ENCODE results near the gene CR1. TPM values are rescaled to one million over a fixed set of nuclear protein-coding genes. Genes with fewer than 3 reads are reported as not detected.
"Not testable (repeated sequence)": the region's sequence is repeated elsewhere in the genome, so short reads cannot be mapped to it uniquely, and the experiment has no call there.

The CR1 gene
- total and polyA plus RNA-seq, 8 donors = 0.44 to 8.0 (median 1.4) TPM

GRCh38 chr1:207565546-207566468 is 69.8 kb downstream of the CR1 start:
- Histone ChIP-seq H3K4me3 (no peak overlapping the region), H3K27me3 (no peaks in the 10 kb centered on the region), H3K36me3 (no peaks in the 10 kb centered on the region), H3K9me3 (no peaks in the 10 kb centered on the region), H3K4me1 (no peaks in the 10 kb centered on the region), H3K27ac (no peak overlapping the region)
- no peak for TF ChIP-seq EP300 (IDR thresholded peaks at IDR 0.05)
- no peak for TF ChIP-seq CTCF (IDR thresholded peaks at IDR 0.05)
- no peak for TF ChIP-seq POLR2AphosphoS5 (IDR thresholded peaks at IDR 0.05)
- TF ChIP-seq POLR2A (IDR thresholded peaks at IDR 0.05) = no peak
- intact Hi-C loops (cut with DNase I; ENCODE audit: low total_unique reads) = no loop called here
- DNase-seq = peak in 1 of 2 donors; percentile 21
- WGBS, 5 donors = 54 to 65% (median 62%) methylated on average over 4 of the region's 4 CpGs

- H3K9me3 ChIP-seq; H3K27ac ChIP-seq; H3K4me3 ChIP-seq; H3K4me1 ChIP-seq; H3K36me3 ChIP-seq; DNase-seq; intact Hi-C loops (cut with DNase I; ENCODE audit: low total_unique reads); H3K27me3 ChIP-seq: not testable (repeated sequence)
- no CpG with 5 or more reads among the region's 5 CpGs for WGBS, 5 donors
These were observed 76.0 kb downstream of the CR1 start for GRCh38 chr1:207571926-207572325.

- intact Hi-C loops (cut with DNase I; ENCODE audit: low total_unique reads); H3K4me3 ChIP-seq: not testable (repeated sequence)
- 68 to 82% (median 74%) methylated on average over 5 of the region's 5 CpGs for WGBS, 5 donors
These were observed 77.1 kb downstream of the CR1 start for GRCh38 chr1:207573074-207573473.

GRCh38 chr1:207575381-207575780 is 79.4 kb downstream of the CR1 start:
- H3K27ac ChIP-seq; DNase-seq; H3K4me1 ChIP-seq; H3K9me3 ChIP-seq; H3K4me3 ChIP-seq; H3K27me3 ChIP-seq; H3K36me3 ChIP-seq; intact Hi-C loops (cut with DNase I; ENCODE audit: low total_unique reads): not testable (repeated sequence)
- 91 to 94% (median 93%) methylated on average over 4 of the region's 4 CpGs for WGBS, 5 donors

More at GRCh38 chr1:207573074-207573473, 77.1 kb downstream of the CR1 start:
- not testable (repeated sequence) for H3K4me1 ChIP-seq, H3K27me3 ChIP-seq, H3K27ac ChIP-seq, H3K36me3 ChIP-seq, H3K9me3 ChIP-seq, DNase-seq

GRCh38 chr1:207578796-207579435 is 83.0 kb downstream of the CR1 start:
- Histone ChIP-seq H3K27ac (no peak overlapping the region), H3K36me3 (no peaks in the 10 kb centered on the region), H3K4me3 (no peak overlapping the region), H3K27me3 (no peaks in the 10 kb centered on the region), H3K9me3 (no peaks in the 10 kb centered on the region), H3K4me1 (no peaks in the 10 kb centered on the region)
- WGBS, 5 donors = 45 to 60% (median 55%) methylated on average over 5 of the region's 5 CpGs
- no peak for TF ChIP-seq CTCF (IDR thresholded peaks at IDR 0.05)
- TF ChIP-seq EP300 (IDR thresholded peaks at IDR 0.05) = no peak
- no peak for TF ChIP-seq POLR2A (IDR thresholded peaks at IDR 0.05)
- TF ChIP-seq POLR2AphosphoS5 (IDR thresholded peaks at IDR 0.05) = no peak
- intact Hi-C loops (cut with DNase I; ENCODE audit: low total_unique reads) = no loop called here
- DNase-seq = no peak

GRCh38 chr1:207579436-207579799 is 83.5 kb downstream of the CR1 start:
- no peak overlapping the region for H3K27ac ChIP-seq
- peak in 4 of 7 experiments; percentile 21 to 37 (median 30) for TF ChIP-seq CTCF (IDR thresholded peaks at IDR 0.05)
- no peak for TF ChIP-seq POLR2A (IDR thresholded peaks at IDR 0.05)
- peak; percentile 36 to 75 for DNase-seq
- H3K27me3 ChIP-seq = no peaks in the 10 kb centered on the region
- H3K4me3 ChIP-seq = no peak overlapping the region
- H3K36me3 ChIP-seq = no peaks in the 10 kb centered on the region
- H3K9me3 ChIP-seq = no peaks in the 10 kb centered on the region
- no peaks in the 10 kb centered on the region for H3K4me1 ChIP-seq
- intact Hi-C loops (cut with DNase I; ENCODE audit: low total_unique reads) = no loop called here
- WGBS, 5 donors = 4 to 9% (median 7%) methylated on average over 4 of the region's 4 CpGs
